ENCODE results near the gene TXLNA.

Gene TXLNA

GRCh38 chr1:32186077-32186476 is 6.6 kb downstream of the TXLNA start:
- no peak for DNase-seq

DNA sequence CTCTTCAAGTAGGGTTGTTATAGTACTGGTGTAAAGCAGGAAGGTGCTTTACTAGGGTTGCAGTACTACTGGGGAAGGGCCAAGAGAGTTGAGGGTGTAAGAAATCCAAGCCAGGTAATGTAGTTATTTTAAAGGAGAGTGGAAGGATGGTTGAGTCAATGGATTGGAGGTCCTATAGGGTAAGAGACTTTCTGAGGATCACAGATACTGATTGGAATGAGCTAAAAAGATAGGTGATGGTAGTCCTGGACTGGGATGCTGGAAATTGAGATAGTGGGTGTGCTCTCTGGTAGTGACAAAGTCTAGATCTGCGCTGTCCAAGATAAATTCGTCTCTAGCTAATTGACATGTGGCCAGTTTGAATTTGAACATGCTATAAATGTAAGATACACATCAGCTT is 7.0 kb downstream of the TXLNA start:
- DNase-seq: no peak

GRCh38 chr1:32187850-32188249 is 8.4 kb downstream of the TXLNA start:
- DNase-seq: no peak

- no peak for DNase-seq
These were observed 12.9 kb downstream of the TXLNA start for GRCh38 chr1:32192220-32192948.

- DNase-seq: no peak
These were observed 15.5 kb downstream of the TXLNA start for GRCh38 chr1:32194984-32195383.

DNA sequence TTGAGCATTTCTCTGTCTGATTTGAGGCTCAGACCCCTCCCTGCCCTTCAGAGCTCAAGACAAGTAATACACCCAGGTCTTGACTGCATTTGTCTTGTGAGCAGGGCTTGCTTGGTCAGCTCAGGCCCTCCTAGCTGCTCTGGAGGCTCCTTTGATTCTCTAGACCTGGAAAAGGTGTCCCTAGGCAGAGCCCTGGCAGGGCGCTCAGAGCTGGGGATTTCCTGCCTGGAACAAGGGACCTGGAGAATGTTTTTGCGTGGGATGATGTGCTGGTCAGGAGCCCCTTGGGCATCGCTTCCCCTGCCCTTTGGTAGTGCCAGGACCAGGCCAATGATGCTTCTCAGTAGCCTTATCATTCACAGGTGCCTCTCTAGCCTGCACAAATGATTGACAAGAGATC is 16.1 kb downstream of the TXLNA start:
- no peak for DNase-seq

GRCh38 chr1:32195972-32196823 is 16.7 kb downstream of the TXLNA start:
- no peak for DNase-seq

GRCh38 chr1:32197074-32197473 is 17.6 kb downstream of the TXLNA start:
- DNase-seq: no peak

GRCh38 chr1:32197837-32198236 is 18.4 kb downstream of the TXLNA start:
- DNase-seq: no peak

DNA sequence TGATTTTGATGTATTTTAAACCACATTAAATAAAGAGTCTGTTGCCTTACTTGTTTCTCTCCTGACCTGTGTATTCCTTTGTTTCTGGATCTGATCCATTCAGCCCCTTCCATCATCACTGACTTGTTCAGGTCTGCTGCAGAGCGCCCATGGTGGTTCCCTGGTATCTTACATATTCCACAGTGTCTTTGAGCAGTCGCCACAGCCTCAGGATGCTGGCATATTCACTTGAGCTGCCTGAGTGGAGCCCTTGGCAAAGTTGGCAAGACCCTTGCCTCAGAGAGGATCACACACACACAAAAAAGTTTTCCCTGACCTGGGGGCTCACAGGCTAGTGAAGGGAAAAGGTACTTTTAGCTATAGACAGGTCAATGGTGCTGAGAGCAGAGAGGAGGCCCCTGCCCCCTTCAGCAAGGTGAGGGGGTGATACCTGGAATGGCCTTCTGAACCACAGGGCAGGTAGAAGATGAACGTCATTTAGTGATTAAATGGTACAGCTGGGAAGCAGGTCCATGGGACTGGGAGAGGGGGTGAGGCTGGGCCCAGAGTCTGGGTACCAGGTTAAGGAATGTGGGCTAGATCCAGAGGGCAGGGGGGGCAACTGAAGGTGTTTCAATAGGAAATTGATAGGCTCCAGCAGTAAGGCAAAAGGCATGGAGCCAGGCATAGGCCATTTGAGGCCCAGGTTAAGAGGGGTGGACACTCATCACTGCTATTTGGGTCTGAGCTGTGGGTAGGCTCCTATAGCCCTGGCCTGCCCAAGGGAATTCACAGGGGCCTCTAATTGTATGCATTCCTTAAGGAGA is 19.0 kb downstream of the TXLNA start:
- DNase-seq: no peak

DNA sequence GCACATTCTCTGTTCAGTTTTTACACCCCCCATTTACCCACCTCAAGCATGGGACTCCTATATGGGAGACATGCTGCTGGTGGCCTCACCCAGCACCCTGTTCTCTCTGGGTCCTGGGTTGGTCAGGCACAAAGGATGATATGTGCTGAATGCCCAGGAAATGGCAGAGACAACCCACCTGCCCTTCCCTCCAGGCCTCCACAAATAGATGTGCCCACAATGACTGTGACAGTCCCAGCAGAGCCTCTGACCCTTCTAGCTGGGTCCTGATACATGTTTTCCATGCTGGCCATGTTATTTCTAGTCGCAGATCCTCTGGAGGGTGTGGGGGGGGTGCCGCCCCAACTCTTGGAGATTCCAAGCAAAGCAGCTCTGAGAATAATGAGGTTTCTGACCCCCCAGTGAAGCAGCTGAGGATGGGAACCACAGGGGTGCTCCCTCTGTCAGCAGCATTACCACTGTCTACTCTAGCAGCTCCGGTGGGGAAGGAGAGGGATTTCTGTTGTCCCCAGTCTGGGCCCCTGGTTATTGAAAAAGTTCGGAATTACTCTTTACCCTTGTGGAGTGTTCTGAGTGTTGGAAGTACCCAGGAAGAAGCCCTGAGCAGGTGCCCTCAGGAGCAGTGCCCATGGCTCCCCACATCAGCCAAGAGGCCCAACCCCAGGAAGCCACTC is 19.7 kb downstream of the TXLNA start:
- DNase-seq: no peak

GRCh38 chr1:32199717-32200072 is 20.2 kb downstream of the TXLNA start:
- DNase-seq: peak; percentile 35 to 75

DNA sequence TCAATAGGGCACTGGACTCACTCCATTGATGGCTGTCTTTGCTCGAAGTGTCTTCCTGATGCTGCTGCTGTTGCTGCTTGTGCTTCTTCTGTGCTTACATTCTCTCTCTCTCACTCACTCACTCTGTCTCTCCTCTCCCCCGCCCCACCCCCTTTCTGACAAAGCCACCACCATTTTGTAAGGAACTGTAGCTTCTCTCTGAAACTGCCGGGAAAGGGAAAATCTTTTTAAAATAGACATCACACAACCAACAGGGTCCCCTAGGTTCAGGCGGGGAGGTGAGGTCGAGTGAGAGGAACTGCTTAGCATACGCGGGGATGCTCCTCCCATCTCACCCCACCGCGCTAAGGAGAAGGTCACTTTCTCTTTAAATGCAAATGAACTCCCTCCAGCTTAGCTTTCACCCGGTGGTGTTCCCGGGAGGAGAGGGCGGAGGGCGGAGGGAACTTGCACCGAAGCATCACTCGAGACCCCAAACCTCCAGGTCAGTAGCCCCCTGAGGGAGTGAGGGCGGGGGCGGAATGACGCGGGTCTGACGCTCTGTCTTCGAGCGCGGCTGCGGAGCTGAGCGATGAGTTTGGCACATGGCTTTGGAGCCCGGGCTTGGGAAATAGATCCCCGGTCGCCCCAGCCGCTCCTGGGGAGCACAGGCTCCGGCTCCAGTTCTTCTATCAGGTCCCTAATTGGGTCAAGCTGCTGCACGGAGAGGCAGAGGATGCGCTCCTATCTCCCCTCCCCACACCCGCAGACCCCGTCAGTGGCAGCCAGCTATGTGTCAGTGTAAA is 20.9 kb downstream of the TXLNA start, which contains the start of gene CCDC28B:
TSS of gene CCDC28B (plus strand) at position 370 of the 785 bp plus-strand sequence. CDS start 1,341 bp downstream, outside the sequence.
- peak in 1 of 2 experiments; percentile 45 for DNase-seq

DNA sequence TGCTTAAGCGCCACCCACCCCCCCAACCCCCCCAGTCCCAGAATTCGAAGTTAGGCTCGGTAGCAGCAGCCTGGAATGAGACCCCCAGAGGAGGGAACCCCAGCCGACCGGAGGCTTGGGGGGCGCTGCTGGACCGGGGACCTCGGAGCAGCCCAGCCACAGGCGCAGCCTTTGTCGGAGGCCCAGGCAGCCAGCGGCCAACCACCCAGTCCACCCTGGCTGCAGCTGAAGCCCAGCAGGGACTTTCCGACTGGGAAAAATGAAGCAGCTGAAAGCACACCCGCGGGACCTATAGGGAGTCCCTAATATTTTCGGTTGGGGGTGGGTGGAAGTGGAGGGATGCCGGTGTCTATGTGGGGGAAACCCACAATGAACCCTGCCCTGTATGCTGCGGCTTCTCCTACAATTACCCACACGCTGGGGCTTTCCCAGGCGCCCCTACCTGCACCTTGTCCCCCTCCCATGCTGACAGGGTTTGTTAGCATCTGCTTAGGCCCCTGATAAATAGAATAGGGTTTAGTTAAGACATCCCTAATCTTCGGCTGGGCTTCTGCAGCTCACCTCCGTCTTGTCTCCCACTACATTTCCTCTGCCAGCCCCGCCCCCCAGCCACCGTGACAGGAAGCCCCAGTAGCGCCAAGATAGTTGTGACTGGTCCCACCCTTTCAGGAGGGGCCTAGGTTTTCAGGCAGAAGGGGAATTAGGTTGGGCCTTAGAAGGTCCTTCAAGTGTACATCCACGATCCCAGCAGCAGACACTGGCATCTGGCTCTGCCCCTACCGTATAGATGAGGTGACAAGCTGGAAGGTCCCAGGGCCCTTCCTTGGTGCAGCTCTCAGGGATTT is 21.8 kb downstream of the TXLNA start:
- DNase-seq: no peak

- no peak for DNase-seq
These were observed 25.5 kb downstream of the TXLNA start for GRCh38 chr1:32204943-32205361.

DNA sequence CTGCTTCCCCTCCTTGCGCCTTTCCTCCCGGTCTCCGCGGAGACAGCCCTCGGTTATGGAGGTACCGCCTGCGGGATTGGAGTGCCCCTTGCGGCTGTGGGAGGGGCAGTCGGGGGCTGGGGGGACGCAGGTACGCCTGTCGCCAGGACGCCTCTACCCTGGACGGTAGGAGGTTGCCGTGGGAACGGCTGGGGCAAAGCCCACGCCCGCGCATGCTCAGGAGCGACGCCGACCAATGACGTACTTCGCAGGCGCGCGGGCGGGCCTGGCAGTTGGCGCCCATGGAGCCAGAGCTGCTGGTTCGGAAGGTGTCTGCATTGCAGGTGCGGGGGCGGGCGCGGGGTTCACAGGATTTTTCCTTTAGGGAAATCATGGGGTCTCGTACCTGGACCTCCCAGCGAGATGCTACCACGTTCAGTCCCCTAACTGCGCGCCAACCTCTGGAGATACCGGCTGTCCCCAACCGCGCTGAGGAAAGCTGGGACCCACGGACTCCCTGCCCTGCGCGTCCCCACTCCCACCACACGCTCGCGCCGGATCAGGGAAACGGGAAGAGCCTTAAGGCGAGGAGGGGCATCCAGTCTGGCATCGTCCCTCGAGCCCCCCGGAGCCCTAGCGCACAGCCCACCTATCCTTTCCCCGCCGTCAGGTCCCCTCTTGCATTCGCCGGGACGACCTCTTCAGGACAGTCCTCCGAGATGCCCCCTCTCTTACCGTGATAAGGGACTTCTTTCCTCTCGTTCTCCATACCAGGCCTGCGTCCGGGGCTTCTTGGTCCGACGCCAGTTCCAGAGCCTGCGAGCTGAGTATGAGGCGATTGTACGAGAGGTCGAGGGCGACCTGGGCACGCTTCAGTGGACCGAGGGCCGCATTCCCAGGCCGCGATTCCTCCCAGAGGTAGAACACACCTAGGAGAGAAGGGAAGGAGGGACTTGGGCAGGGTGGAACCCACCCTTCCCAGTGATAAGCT is 26.2 kb downstream of the TXLNA start, which contains the start of gene IQCC:
TSS of gene IQCC (plus strand) at position 271 of the 970 bp plus-strand sequence. CDS start at position 282, 11 bp downstream.
- peak; percentile 32 to 63 for DNase-seq

DNA sequence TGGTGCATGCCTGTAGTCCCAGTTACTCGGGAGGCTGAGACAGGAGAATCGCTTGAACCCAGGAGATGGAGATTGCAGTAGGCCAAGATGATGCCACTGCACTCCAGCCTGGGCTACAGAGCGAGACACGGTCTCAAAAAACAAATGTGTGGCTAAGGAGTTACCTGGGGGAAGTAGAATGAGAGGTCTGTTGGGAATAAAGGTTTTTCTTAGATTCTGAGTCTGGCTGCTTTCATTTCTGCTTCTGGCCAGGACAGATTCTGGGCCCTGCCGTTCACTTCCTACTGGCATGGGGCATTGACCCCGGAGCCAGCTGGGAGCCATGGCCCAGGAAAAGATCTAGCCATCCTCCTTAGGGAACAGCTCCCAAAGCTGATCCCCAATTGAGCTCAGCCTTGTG is 29.0 kb downstream of the TXLNA start:
- DNase-seq: no peak

DNA sequence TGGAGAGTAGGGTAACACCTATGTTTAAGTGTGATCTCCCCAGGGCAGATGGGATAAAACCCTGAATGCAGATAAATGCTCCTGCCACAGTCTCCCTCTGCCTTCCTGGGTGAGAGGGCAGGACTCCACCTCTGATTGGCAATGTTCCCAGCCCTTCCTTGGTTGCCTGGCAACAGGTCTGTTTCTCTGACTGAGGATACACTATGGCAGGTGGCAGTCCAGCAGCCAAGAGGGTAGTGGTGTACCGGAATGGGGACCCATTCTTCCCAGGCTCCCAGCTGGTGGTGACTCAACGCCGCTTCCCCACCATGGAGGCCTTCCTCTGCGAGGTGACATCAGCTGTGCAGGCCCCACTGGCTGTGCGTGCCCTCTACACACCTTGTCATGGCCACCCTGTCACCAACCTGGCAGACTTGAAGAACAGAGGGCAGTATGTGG is 29.4 kb downstream of the TXLNA start, which contains the start of gene DCDC2B:
TSS of gene DCDC2B (plus strand) at position 199 of the 438 bp plus-strand sequence. CDS start at position 204, 5 bp downstream.
- no peak for DNase-seq
